ENCODE data around the gene GNAQ. TPM values are rescaled to one million over a fixed set of nuclear protein-coding genes. Genes with fewer than 3 reads are reported as not detected.
A peak's percentile ranks its signal among the peaks of the same experiment; 100 is the strongest.

GNAQ gene
- total RNA-seq, 2 donors from 2014 or later, result 13.4 to 17.8 TPM

- no peaks in the 10 kb centered on the region for H3K9me3 ChIP-seq
- no peak overlapping the region for H3K4me3 ChIP-seq
- no peak overlapping the region for H3K27ac ChIP-seq
- H3K36me3 ChIP-seq, result no peaks in the 10 kb centered on the region
- DNase-seq (ENCODE audit: low spot score), result no peak
- H3K4me1 ChIP-seq, result no peaks in the 10 kb centered on the region
- no peak for TF ChIP-seq CTCF (IDR thresholded peaks at IDR 0.05)
- no peaks in the 10 kb centered on the region for H3K27me3 ChIP-seq
Observed at GRCh38 chr9:77770340-77770739, 261.3 kb downstream of the GNAQ start.

- H3K36me3 ChIP-seq, result no peaks in the 10 kb centered on the region
- no peaks in the 10 kb centered on the region for H3K27me3 ChIP-seq
- H3K4me1 ChIP-seq, result no peaks in the 10 kb centered on the region
- no peak for TF ChIP-seq CTCF (IDR thresholded peaks at IDR 0.05)
- H3K4me3 ChIP-seq, result no peak overlapping the region
- DNase-seq (ENCODE audit: low spot score), result no peak
- H3K27ac ChIP-seq, result peak overlapping the region in 1 of 2 donors; percentile 33
- no peaks in the 10 kb centered on the region for H3K9me3 ChIP-seq
Observed at GRCh38 chr9:77769246-77769645, 262.4 kb downstream of the GNAQ start.

- Histone ChIP-seq H3K36me3 (no peaks in the 10 kb centered on the region), H3K9me3 (no peaks in the 10 kb centered on the region), H3K27ac (no peak overlapping the region), H3K4me1 (no peaks in the 10 kb centered on the region), H3K4me3 (no peak overlapping the region), H3K27me3 (no peaks in the 10 kb centered on the region)
- no peak for DNase-seq (ENCODE audit: low spot score)
- TF ChIP-seq CTCF (IDR thresholded peaks at IDR 0.05), result no peak
Observed at GRCh38 chr9:77766587-77766986, 265.0 kb downstream of the GNAQ start.

- Histone ChIP-seq H3K27me3 (no peaks in the 10 kb centered on the region), H3K36me3 (no peaks in the 10 kb centered on the region), H3K27ac (no peak overlapping the region), H3K4me3 (no peak overlapping the region), H3K9me3 (no peaks in the 10 kb centered on the region), H3K4me1 (no peaks in the 10 kb centered on the region)
- no peak for DNase-seq (ENCODE audit: low spot score)
- TF ChIP-seq CTCF (IDR thresholded peaks at IDR 0.05), result no peak
Observed at GRCh38 chr9:77765781-77766259, 265.8 kb downstream of the GNAQ start.

- TF ChIP-seq CTCF (IDR thresholded peaks at IDR 0.05), result peak in 1 of 2 donors; percentile 47
- no peak for DNase-seq (ENCODE audit: low spot score)
- Histone ChIP-seq H3K27me3 (no peaks in the 10 kb centered on the region), H3K27ac (no peak overlapping the region), H3K9me3 (no peaks in the 10 kb centered on the region), H3K4me1 (no peaks in the 10 kb centered on the region), H3K36me3 (no peaks in the 10 kb centered on the region), H3K4me3 (no peak overlapping the region)
Observed at GRCh38 chr9:77764894-77765780, 266.5 kb downstream of the GNAQ start.
